Prostate gland (tissue), 2 donors: ENCODE data around the gene C1QL2. TPM values are rescaled to one million over a fixed set of nuclear protein-coding genes. Genes with fewer than 3 reads are reported as not detected.

ENCODE experiments used
- DNase-seq: peaks from one replicate; pipeline ENCODE4 v3.0.0-alpha.2; 2019; ENCODE audit warnings: low spot score
- H3K27ac ChIP-seq, 2 donors: fragments of 200-600 bp; sonication (generic); 2 replicates each; pipeline ENCODE4 v1.5.1; 2017 to 2019
- H3K27me3 ChIP-seq: fragments of 200-600 bp; sonication (generic); replicated peaks from 2 replicates; pipeline ENCODE4 v1.5.1; 2019; ENCODE audit not compliant: insufficient read depth
- H3K36me3 ChIP-seq, 2 donors: fragments of 200-600 bp; sonication (generic); 1 replicate in 1 of 2; 2 replicates in 1 of 2; pipeline versions ENCODE4 v1.5.1 to v1.8.1; 2017 to 2019
- H3K4me1 ChIP-seq: fragments of 200-600 bp; sonication (generic); replicated peaks from 2 replicates; pipeline ENCODE4 v1.5.1; 2019
- H3K4me3 ChIP-seq, 2 donors: fragments of 200-600 bp; sonication (generic); 2 replicates each; pipeline ENCODE4 v1.5.1; 2017 to 2019
- H3K9me3 ChIP-seq: fragments of 200-600 bp; sonication (generic); 2 replicates; pipeline ENCODE4 v1.5.1; 2017
- CTCF ChIP-seq, 4 experiments: fragments of 200-600 bp in 2 of 4; fragments of 450-650 bp in 2 of 4; sonication (generic) in 2 of 4; IDR thresholded peaks; 1 replicate in 3 of 4; 2 replicates in 1 of 4; pipeline ENCODE4 v1.5.1; 2016 to 2019; ENCODE audit warnings: antibody characterized with exemption in 4 of 4, mild to moderate bottlenecking in 2 of 4, moderate library complexity in 2 of 4
- POLR2A ChIP-seq: fragments of 450-650 bp; IDR thresholded peaks from one replicate; pipeline ENCODE4 v1.6.1; 2016; ENCODE audit warnings: antibody characterized with exemption, mild to moderate bottlenecking
- POLR2AphosphoS5 ChIP-seq: sonication (generic); formaldehyde crosslinking; IDR thresholded peaks from one replicate; pipeline ENCODE4 v1.6.1; 2017; ENCODE audit warnings: antibody characterized with exemption
- WGBS: methylation state at CpG from one replicate; pipeline ENCODE4 v1.1.5; 2018; 5-methylcytosine and 5-hydroxymethylcytosine counted together
- intact Hi-C: fragments of 100-400 bp; cut with DNase I; formaldehyde crosslinking; loops from one replicate; pipeline ENCODE4 v1.14.2; 2022
- total RNA-seq, 2 donors: library from RNA; depleted of rRNA; stranded (reverse); fragments of >200 nt; gene quantifications; one replicate each; pipeline ENCODE4 v1.1.0, GENCODE V29; 2016

C1QL2 gene
- total RNA-seq, 2 donors from 2014 or later: 0.23 to 1.4 TPM

- H3K27me3 ChIP-seq: no peaks in the 10 kb centered on the region
- no peaks in the 10 kb centered on the region for H3K36me3 ChIP-seq
- 97% methylated on average over 3 of the region's 3 CpGs for WGBS
- H3K4me3 ChIP-seq: no peak overlapping the region
- H3K9me3 ChIP-seq: no peaks in the 10 kb centered on the region
- TF ChIP-seq CTCF (IDR thresholded peaks at IDR 0.05) (no peak), POLR2AphosphoS5 (no peak), POLR2A (no peak)
- H3K27ac ChIP-seq: no peak overlapping the region
- no peaks in the 10 kb centered on the region for H3K4me1 ChIP-seq
- DNase-seq: no peak
- intact Hi-C loops: no loop called here
Observed at GRCh38 chr2:119114266-119114665, 44.3 kb downstream of the C1QL2 start.

GRCh38 chr2:119113489-119113770 lies 45.1 kb downstream of the C1QL2 start:
- Histone ChIP-seq H3K27me3 (no peaks in the 10 kb centered on the region), H3K4me1 (no peaks in the 10 kb centered on the region), H3K4me3 (no peak overlapping the region), H3K9me3 (no peaks in the 10 kb centered on the region), H3K27ac (no peak overlapping the region), H3K36me3 (no peaks in the 10 kb centered on the region)
- 67% methylated on average over 4 of the region's 4 CpGs for WGBS
- TF ChIP-seq POLR2AphosphoS5 (no peak), POLR2A (no peak), CTCF (IDR thresholded peaks at IDR 0.05) (no peak)
- DNase-seq: no peak
- intact Hi-C loops: no loop called here

- no peak overlapping the region for H3K4me3 ChIP-seq
- 56% methylated on average over 10 of the region's 10 CpGs for whole genome bisulfite sequencing
- no peaks in the 10 kb centered on the region for H3K27me3 ChIP-seq
- TF ChIP-seq CTCF (IDR thresholded peaks at IDR 0.05) (no peak), POLR2A (no peak), POLR2AphosphoS5 (no peak)
- no peaks in the 10 kb centered on the region for H3K4me1 ChIP-seq
- intact Hi-C loops: no loop called here
- no peak for DNase-seq
- H3K27ac ChIP-seq: no peak overlapping the region
- no peaks in the 10 kb centered on the region for H3K9me3 ChIP-seq
- no peaks in the 10 kb centered on the region for H3K36me3 ChIP-seq
Observed at GRCh38 chr2:119112770-119113488, 45.6 kb downstream of the C1QL2 start.

- H3K4me1 ChIP-seq: no peaks in the 10 kb centered on the region
- intact Hi-C loops: no loop called here
- no peak overlapping the region for H3K4me3 ChIP-seq
- 73% methylated on average over 3 of the region's 3 CpGs for WGBS
- H3K9me3 ChIP-seq: no peaks in the 10 kb centered on the region
- H3K36me3 ChIP-seq: no peaks in the 10 kb centered on the region
- no peak for TF ChIP-seq POLR2AphosphoS5
- TF ChIP-seq CTCF (IDR thresholded peaks at IDR 0.05): no peak
- TF ChIP-seq POLR2A: no peak
- H3K27me3 ChIP-seq: no peaks in the 10 kb centered on the region
- DNase-seq: no peak
- no peak overlapping the region for H3K27ac ChIP-seq
Observed at GRCh38 chr2:119112230-119112629, 46.3 kb downstream of the C1QL2 start.
